Left ventricle myocardium inferior (tissue), 1 donor: ENCODE data around the gene PVALEF. TPM values are rescaled to one million over a fixed set of nuclear protein-coding genes. Genes with fewer than 3 reads are reported as not detected.

Experiments used
- DNase-seq: peaks from one replicate; pipeline ENCODE4 v3.0.0-alpha.2; 2020
- H3K27ac ChIP-seq: fragments of 200-600 bp; replicated peaks from 2 replicates; pipeline ENCODE4 v1.8.0; 2021
- H3K27me3 ChIP-seq: fragments of 200-600 bp; 2 replicates; pipeline ENCODE4 v1.8.0; 2021; ENCODE audit warnings: low read depth
- H3K36me3 ChIP-seq: fragments of 200-600 bp; 2 replicates; pipeline ENCODE4 v1.8.0; 2021
- H3K4me1 ChIP-seq: fragments of 200-600 bp; 2 replicates; pipeline ENCODE4 v1.8.0; 2021
- H3K4me3 ChIP-seq: fragments of 200-600 bp; 2 replicates; pipeline ENCODE4 v1.8.0; 2021; ENCODE audit warnings: mild to moderate bottlenecking, moderate library complexity
- H3K9me3 ChIP-seq: fragments of 200-600 bp; replicated peaks from 2 replicates; pipeline ENCODE4 v1.8.0; 2021
- CTCF ChIP-seq: fragments of 200-600 bp; IDR thresholded peaks from 2 replicates; pipeline ENCODE4 v1.8.0; 2021; ENCODE audit warnings: antibody characterized with exemption, mild to moderate bottlenecking, borderline replicate concordance
- intact Hi-C: fragments of 100-400 bp; cut with micrococcal nuclease; formaldehyde crosslinking; loops from one replicate; pipeline ENCODE4 v1.11.0; 2022
- total RNA-seq: library from RNA; stranded (reverse); fragmentation: NEBNext Ultra II Directional; extraction: Animal tissue kit (Norgen Biotek cat#: 25700); gene quantifications from one replicate; pipeline ENCODE4 v1.2.1, GENCODE V29; 2021
- donor health status: DM: no; HTN: yes; CAD: no; lungs with severe emphysema.

The PVALEF gene
- total RNA-seq, 1 donor from 2014 or later, result not detected

DNA sequence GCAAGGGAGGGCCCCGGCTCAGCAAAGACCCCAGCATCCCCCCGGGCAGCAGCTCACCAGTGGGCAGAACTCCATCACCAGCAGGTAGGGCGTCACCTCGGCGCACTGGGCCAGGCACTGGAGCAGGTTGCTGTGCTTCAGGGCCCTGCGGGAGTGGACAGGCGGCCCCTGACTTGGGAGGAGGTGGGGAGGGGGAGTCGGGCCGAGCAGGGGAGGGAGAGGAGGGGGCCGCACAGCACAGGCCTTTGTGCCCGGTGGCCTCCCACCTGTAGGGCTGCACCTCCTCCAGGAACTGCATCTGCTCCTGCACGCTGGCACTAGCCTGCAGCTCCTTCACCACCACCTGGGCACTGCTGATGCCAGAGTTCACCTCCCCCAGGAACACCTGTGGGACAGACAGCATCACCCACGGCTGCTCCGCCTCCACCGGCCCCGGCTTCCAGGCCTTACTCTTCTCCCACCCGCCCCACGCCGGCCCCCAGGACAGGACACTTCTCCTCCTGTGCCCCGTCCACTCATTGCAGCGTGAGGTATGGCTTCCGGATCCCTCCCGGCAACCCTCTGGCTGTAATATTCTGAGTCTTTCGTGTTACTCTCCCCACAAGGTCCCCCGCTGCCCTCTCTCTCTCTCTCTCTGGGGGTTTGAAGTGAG, 37.7 kb upstream of the PVALEF start:
- H3K4me3 ChIP-seq, result peak overlapping the region; percentile 32

GRCh38 chr17:81128338-81128737, 37.0 kb upstream of the PVALEF start:
- peak overlapping the region; percentile 19 for H3K27ac ChIP-seq
- TF ChIP-seq CTCF, result no peak
- H3K4me3 ChIP-seq, result peak overlapping the region; percentile 32
- no peak for DNase-seq
- intact Hi-C loops, result no loop called here
- no peaks in the 10 kb centered on the region for H3K36me3 ChIP-seq
- peaks cover 6% of the 10 kb centered on the region for H3K27me3 ChIP-seq
- peaks cover 18% of the 10 kb centered on the region for H3K4me1 ChIP-seq
- H3K9me3 ChIP-seq, result no peaks in the 10 kb centered on the region

More for the DNA sequence above, 37.7 kb upstream of the PVALEF start:
- H3K27me3 ChIP-seq, result peaks cover 13% of the 10 kb centered on the region
- H3K9me3 ChIP-seq, result no peaks in the 10 kb centered on the region
- peaks cover 18% of the 10 kb centered on the region for H3K4me1 ChIP-seq
- H3K36me3 ChIP-seq, result no peaks in the 10 kb centered on the region
- no peak overlapping the region for H3K27ac ChIP-seq
- no peak for TF ChIP-seq CTCF
- intact Hi-C loops, result no loop called here
- no peak for DNase-seq

GRCh38 chr17:81128774-81129173, 36.5 kb upstream of the PVALEF start:
- Histone ChIP-seq H3K4me3 (peak overlapping the region; percentile 32), H3K36me3 (no peaks in the 10 kb centered on the region), H3K27ac (no peak overlapping the region), H3K27me3 (peaks cover 6% of the 10 kb centered on the region), H3K4me1 (peaks cover 18% of the 10 kb centered on the region), H3K9me3 (no peaks in the 10 kb centered on the region)
- intact Hi-C loops, result no loop called here
- no peak for TF ChIP-seq CTCF
- DNase-seq, result no peak

GRCh38 chr17:81129289-81129688, 36.0 kb upstream of the PVALEF start:
- Histone ChIP-seq H3K27ac (no peak overlapping the region), H3K27me3 (peaks cover 2% of the 10 kb centered on the region), H3K9me3 (no peaks in the 10 kb centered on the region), H3K36me3 (no peaks in the 10 kb centered on the region), H3K4me1 (peaks cover 18% of the 10 kb centered on the region), H3K4me3 (no peak overlapping the region)
- no peak for DNase-seq
- intact Hi-C loops, result no loop called here
- no peak for TF ChIP-seq CTCF

DNA sequence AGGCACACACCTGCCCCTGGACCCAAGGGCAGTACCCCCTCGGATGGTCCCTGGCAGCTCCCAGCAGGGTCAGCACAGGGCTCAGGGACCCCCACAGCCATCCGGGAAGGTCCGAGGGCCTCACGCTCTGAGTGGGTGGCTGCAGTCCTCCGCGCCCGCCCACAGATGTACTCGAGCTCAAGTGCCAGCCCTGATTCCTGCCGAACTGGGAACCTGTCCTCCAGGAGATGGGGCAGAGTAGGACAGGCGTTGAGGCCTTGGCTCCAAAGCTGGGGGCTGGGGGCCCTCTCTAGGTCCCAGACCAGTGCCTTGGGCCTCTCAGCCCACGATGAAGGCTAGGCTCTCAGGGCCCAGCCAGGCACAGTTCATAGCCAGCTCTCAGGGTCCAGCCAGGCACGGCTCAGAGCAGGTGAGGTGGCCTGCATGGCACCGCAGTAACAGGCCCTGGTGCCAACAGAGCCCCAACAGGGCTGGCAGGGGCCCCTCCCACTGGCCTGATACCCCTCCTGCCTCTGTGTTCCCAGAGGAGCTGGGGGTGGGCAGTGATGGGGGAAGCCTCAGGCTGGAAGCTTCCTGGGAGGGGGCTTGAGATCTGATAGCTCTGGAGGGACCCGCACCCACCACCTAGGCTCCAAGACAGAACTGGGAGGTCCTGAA, 35.5 kb upstream of the PVALEF start:
- Histone ChIP-seq H3K27ac (no peak overlapping the region), H3K36me3 (no peaks in the 10 kb centered on the region), H3K9me3 (no peaks in the 10 kb centered on the region), H3K4me3 (no peak overlapping the region), H3K4me1 (peaks cover 18% of the 10 kb centered on the region), H3K27me3 (no peaks in the 10 kb centered on the region)
- TF ChIP-seq CTCF, result no peak
- DNase-seq, result no peak
- intact Hi-C loops, result no loop called here
